ENCODE results near the gene EXPH5. TPM values are rescaled to one million over a fixed set of nuclear protein-coding genes. Genes with fewer than 3 reads are reported as not detected.

Gene EXPH5
- total and polyA plus RNA-seq, 9 of the 15 experiments (the other 6 are each of a cell fraction or from before 2014, with no cell fraction given), result 1.3 to 8.5 (median 4.8) TPM

DNA sequence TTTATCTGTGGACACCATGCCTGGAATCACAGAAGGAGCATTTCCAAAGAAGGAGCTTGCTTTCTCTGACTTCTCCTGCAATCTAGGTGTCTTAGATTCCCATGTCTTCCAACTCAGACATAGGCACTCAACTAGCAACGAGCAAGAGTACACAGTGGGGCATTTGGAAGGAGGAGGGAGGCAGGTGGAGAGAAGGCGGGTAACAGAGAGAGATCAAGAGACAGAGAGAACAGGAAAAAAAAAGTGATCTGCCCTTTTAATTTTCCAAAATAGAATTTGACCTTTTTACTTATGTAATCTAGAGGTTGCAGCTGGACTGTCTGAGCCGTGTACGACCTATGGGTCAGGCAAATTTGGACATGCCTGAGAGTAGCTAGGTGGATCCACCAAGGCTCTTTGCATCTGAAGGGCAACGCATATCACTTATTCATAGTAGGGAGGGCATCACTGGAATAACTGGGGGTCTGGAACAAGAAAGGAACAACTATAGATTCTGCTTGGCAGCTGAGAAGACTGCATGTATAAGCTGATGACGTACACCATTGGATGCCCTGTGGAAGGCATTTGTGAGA, 58.1 kb downstream of the EXPH5 start:
- no peak overlapping the region for H2AFZ ChIP-seq (ENCODE audit: low read depth, low read length)
- no peak overlapping the region for H3K4me2 ChIP-seq (ENCODE audit: insufficient read depth, low read length)
- no TSS peak for BruUV-seq (replicated peaks)
- H3K9me3 ChIP-seq (replicated peaks; ENCODE audit: control insufficient read depth, insufficient read depth, low read depth, low read length), result no peaks in the 10 kb centered on the region
- H3K36me3 ChIP-seq (ENCODE audit: control insufficient read depth, insufficient read depth, low read length), result peaks cover 23% of the 10 kb centered on the region
- no peak overlapping the region for H3K4me3 ChIP-seq
- H3K9ac ChIP-seq (ENCODE audit: insufficient read depth in 1 of 2, low read depth in 2 of 2, low read length in 2 of 2), result no peak overlapping the region
- 36% methylated on average over 6 of the region's 6 CpGs for WGBS (ENCODE audit: insufficient coverage, low coverage, missing lambda C conversion rate)
- H3K27me3 ChIP-seq (ENCODE audit: control insufficient read depth in 2 of 2, insufficient read depth in 2 of 2, low read length in 2 of 2), result no peaks in the 10 kb centered on the region
- no peak overlapping the region for H3K27ac ChIP-seq (ENCODE audit: extremely low read depth, low read depth, low read length)
- ChIA-PET POLR2A (interaction anchor here (0.5 to 1.3 kb wide), 4 partner anchors 10 to 605 kb away, joined by 3 to 4 read pairs (median 3); no protein-coding TSS in a partner anchor), CTCF (ENCODE audit: low intra/inter-chr PET ratio) (no interaction called here)
- no peak for FAIRE-seq
- in situ Hi-C loops (cut with MboI), result no loop called here
- H3K9me1 ChIP-seq (ENCODE audit: control insufficient read depth, insufficient read depth, low read length), result no peaks in the 10 kb centered on the region
- peak in 1 of 4 experiments; percentile 19 for DNase-seq (ENCODE audit: extremely low read depth in 1 of 4, low spot score in 3 of 4)
- no peaks in the 10 kb centered on the region for H4K20me1 ChIP-seq (replicated peaks; ENCODE audit: control insufficient read depth, insufficient read depth, low read length)
- peaks cover 0 to 3% of the 10 kb centered on the region in 2 experiments; a peak in 2 of 5 replicates for H3K4me1 ChIP-seq (replicated peaks in 1 of 2; ENCODE audit: control insufficient read depth in 2 of 2, insufficient read depth in 2 of 2, low read length in 2 of 2)
- TF ChIP-seq YY1 (IDR thresholded peaks at IDR 0.05; ENCODE audit: borderline replicate concordance in 1 of 3, control insufficient read depth in 1 of 3, extremely low read depth in 1 of 3, insufficient read depth in 3 of 3, insufficient read length in 1 of 3, insufficient replicate concordance in 2 of 3, low read depth in 1 of 3, low read length in 2 of 3), result no peak
- TF ChIP-seq, protein P1, sequence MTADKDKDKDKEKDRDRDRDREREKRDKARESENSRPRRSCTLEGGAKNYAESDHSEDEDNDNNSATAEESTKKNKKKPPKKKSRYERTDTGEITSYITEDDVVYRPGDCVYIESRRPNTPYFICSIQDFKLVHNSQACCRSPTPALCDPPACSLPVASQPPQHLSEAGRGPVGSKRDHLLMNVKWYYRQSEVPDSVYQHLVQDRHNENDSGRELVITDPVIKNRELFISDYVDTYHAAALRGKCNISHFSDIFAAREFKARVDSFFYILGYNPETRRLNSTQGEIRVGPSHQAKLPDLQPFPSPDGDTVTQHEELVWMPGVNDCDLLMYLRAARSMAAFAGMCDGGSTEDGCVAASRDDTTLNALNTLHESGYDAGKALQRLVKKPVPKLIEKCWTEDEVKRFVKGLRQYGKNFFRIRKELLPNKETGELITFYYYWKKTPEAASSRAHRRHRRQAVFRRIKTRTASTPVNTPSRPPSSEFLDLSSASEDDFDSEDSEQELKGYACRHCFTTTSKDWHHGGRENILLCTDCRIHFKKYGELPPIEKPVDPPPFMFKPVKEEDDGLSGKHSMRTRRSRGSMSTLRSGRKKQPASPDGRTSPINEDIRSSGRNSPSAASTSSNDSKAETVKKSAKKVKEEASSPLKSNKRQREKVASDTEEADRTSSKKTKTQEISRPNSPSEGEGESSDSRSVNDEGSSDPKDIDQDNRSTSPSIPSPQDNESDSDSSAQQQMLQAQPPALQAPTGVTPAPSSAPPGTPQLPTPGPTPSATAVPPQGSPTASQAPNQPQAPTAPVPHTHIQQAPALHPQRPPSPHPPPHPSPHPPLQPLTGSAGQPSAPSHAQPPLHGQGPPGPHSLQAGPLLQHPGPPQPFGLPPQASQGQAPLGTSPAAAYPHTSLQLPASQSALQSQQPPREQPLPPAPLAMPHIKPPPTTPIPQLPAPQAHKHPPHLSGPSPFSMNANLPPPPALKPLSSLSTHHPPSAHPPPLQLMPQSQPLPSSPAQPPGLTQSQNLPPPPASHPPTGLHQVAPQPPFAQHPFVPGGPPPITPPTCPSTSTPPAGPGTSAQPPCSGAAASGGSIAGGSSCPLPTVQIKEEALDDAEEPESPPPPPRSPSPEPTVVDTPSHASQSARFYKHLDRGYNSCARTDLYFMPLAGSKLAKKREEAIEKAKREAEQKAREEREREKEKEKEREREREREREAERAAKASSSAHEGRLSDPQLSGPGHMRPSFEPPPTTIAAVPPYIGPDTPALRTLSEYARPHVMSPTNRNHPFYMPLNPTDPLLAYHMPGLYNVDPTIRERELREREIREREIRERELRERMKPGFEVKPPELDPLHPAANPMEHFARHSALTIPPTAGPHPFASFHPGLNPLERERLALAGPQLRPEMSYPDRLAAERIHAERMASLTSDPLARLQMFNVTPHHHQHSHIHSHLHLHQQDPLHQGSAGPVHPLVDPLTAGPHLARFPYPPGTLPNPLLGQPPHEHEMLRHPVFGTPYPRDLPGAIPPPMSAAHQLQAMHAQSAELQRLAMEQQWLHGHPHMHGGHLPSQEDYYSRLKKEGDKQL (CRISPR knock-in tag; IDR thresholded peaks at IDR 0.05; ENCODE audit: borderline replicate concordance), result no peak
- TF ChIP-seq CBFA2T2 (conservative IDR thresholded peaks at IDR 0.05), result 0 out of 2 replicates have a peak, but pooled peaks have one; percentile 19
- TF ChIP-seq NFIX (CRISPR knock-in tag; IDR thresholded peaks at IDR 0.05; ENCODE audit: low read depth), result no peak
- TF ChIP-seq, protein P2, sequence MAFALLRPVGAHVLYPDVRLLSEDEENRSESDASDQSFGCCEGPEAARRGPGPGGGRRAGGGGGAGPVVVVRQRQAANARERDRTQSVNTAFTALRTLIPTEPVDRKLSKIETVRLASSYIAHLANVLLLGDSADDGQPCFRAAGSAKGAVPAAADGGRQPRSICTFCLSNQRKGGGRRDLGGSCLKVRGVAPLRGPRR (CRISPR knock-in tag; IDR thresholded peaks at IDR 0.05), result no peak
- no peak for TF ChIP-seq NCOR1 (IDR thresholded peaks at IDR 0.05)
- TF ChIP-seq TCF3 (CRISPR knock-in tag; IDR thresholded peaks at IDR 0.05), result 0 out of 2 replicates have a peak, but pooled peaks have one; percentile 36
- TF ChIP-seq FOXJ3 (CRISPR knock-in tag; IDR thresholded peaks at IDR 0.05), result no peak
- TF ChIP-seq, protein P3, sequence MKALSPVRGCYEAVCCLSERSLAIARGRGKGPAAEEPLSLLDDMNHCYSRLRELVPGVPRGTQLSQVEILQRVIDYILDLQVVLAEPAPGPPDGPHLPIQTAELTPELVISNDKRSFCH (CRISPR knock-in tag; IDR thresholded peaks at IDR 0.05), result no peak
- TF ChIP-seq, protein P3 (tag; IDR thresholded peaks at IDR 0.05), result peak; percentile 99
- peak; percentile 32 for TF ChIP-seq CBFA2T3 (IDR thresholded peaks at IDR 0.05)
- TF ChIP-seq, protein P4, sequence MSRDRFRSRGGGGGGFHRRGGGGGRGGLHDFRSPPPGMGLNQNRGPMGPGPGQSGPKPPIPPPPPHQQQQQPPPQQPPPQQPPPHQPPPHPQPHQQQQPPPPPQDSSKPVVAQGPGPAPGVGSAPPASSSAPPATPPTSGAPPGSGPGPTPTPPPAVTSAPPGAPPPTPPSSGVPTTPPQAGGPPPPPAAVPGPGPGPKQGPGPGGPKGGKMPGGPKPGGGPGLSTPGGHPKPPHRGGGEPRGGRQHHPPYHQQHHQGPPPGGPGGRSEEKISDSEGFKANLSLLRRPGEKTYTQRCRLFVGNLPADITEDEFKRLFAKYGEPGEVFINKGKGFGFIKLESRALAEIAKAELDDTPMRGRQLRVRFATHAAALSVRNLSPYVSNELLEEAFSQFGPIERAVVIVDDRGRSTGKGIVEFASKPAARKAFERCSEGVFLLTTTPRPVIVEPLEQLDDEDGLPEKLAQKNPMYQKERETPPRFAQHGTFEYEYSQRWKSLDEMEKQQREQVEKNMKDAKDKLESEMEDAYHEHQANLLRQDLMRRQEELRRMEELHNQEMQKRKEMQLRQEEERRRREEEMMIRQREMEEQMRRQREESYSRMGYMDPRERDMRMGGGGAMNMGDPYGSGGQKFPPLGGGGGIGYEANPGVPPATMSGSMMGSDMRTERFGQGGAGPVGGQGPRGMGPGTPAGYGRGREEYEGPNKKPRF (IDR thresholded peaks at IDR 0.05; ENCODE audit: low read depth, low read length), result no peak
- TF ChIP-seq RBM22 (IDR thresholded peaks at IDR 0.05; ENCODE audit: low read depth, low read length, poor library complexity, severe bottlenecking), result no peak
- intact Hi-C loops (cut with micrococcal nuclease), result no loop called here
- ATAC-seq, result peak; percentile 51; the same call in 2 of the 3 replicates
- no peaks in the 10 kb centered on the region for H3K79me2 ChIP-seq (ENCODE audit: control insufficient read depth, insufficient read depth, low read length)
